ENCODE data around the gene CDC25B.
"Not testable (repeated sequence)": the region's sequence is repeated elsewhere in the genome, so short reads cannot be mapped to it uniquely, and the experiment has no call there.

Gene CDC25B

GRCh38 chr20:3839328-3839727, 43.2 kb downstream of the CDC25B start:
- DNase-seq, result no peak

GRCh38 chr20:3840201-3840600, 44.1 kb downstream of the CDC25B start:
- DNase-seq, result not testable (repeated sequence)

- no peak for DNase-seq
Measured at GRCh38 chr20:3842348-3842930, 46.3 kb downstream of the CDC25B start.

GRCh38 chr20:3843490-3843889, 47.4 kb downstream of the CDC25B start:
- no peak for DNase-seq

- not testable (repeated sequence) for DNase-seq
Measured at GRCh38 chr20:3843990-3844619, 48.0 kb downstream of the CDC25B start.

- no peak for DNase-seq
Measured at GRCh38 chr20:3846378-3846739, 50.2 kb downstream of the CDC25B start.

GRCh38 chr20:3846740-3847428, 50.8 kb downstream of the CDC25B start, which contains the start of gene MAVS:
MAVS (plus strand) TSS chr20:3846834; CDS start chr20:3854625, 7,791 bp downstream.
- peak; percentile 82 for DNase-seq

- no peak for DNase-seq
Measured at GRCh38 chr20:3847429-3847940, 51.4 kb downstream of the CDC25B start.

GRCh38 chr20:3848565-3848964, 52.5 kb downstream of the CDC25B start:
- DNase-seq, result no peak

- DNase-seq, result no peak
Measured at GRCh38 chr20:3854462-3854871, 58.4 kb downstream of the CDC25B start.

Data from central memory CD4-positive, alpha-beta T cell (primary cell).